Skin of body (tissue), 2 donors: ENCODE results near the gene SNED1. TPM values are rescaled to one million over a fixed set of nuclear protein-coding genes. Genes with fewer than 3 reads are reported as not detected.

Experiments used
- DNase-seq: peaks from one replicate; lab custom pipeline; 2025; lab: John Stamatoyannopoulos, UW
- total RNA-seq: library from RNA; depleted of rRNA; stranded (reverse); fragments of >200 nt; gene quantifications from one replicate; pipeline ENCODE4 v1.2.3, GENCODE V29; 2014

SNED1 gene
- total RNA-seq, 1 donor from 2014 or later: 9.7 TPM

DNA sequence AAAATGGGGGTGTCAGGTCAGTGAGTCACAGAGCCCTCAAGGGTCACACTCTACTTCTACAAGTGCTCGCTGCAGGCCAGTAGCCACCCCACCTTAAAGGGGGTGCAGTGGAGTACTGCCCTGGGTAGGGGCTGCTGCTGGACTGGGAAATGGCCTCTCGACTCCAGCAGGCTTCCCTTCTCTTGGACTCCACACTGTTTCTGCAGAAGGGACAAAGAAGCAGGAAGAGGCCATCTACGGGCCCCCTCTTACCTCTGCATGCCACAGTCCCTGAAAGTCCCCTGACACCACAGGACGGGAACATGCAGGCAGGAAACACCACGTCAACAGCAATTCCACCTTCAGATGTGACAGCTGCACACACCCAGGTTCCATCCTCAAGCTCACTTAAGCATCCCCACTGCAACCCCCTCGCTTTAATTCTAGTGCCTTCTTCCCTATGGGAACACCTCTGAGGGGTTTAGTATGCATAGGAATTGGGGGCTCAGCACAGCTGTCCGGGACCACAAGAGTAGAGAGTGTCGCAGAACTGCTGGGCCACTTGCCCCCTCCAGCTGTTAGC lies 22.3 kb downstream of the SNED1 start:
- no peak for DNase-seq

DNA sequence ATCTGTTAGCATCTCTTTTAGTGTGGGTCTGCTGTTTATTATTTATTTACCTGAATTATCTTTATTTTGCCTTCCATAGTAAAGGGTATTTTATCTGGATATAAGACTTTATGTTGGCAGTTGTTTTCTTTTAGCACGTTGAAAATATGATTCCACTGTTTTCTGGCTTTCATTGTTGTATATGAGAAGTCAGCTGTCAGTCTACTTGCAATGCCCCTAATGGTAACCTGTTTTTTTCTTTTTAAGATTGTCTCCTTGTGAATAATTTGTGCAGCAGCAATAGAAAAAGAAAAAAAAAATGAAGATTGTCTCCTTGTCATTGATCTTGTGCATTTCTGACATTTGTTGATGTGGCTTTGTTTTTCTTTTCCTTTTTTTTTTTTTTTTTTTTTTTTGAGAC lies 27.2 kb downstream of the SNED1 start:
- DNase-seq: no peak

DNA sequence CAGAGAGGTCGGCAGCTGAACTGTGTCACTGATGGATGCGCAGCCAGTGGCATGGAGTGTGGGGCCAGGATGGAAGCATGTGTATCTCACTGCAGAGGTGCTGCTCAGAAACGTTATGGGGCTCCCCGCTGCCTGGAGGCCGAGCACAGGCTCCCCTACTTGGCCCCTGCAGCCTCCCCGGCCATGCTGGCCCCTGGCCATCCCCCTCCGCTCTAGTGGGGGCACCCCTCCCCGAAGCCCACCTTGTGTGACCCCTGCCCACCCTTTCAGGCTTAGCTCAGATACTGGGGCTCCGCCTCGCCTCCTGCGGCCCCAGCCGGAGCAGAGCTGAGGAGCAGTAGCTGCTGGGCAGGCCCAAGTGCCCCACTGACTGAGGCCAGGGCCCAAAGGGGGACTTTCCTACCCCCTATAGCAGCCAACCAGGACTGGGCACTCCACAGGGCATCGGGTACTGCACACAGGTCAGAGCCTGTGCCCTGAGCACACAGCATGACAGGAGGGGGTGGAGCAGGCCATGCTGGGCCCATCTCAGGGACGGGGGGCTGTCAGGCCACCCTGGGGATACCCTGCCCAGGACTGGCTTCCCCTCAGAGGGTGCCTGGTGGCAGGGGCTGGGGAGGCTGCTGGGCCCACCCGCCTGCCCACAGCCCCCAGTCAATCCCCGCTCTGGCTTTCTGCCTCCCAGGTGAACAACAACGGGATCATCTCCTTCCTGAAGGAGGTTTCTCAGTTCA lies 31.3 kb downstream of the SNED1 start:
- no peak for DNase-seq

DNA sequence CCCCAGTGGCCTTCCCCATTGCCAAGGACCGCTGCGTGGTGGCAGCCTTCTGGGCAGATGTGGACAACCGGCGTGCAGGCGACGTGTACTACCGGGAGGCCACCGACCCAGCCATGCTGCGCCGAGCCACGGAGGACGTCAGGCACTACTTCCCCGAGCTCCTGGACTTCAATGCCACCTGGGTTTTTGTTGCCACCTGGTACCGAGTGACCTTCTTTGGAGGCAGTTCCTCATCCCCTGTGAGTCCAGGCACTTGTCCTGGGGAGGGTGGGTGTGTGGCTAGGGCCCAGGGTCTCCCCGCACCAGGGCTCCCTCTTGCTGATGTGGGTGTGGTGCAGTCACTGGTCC lies 31.9 kb downstream of the SNED1 start:
- DNase-seq: no peak

DNA sequence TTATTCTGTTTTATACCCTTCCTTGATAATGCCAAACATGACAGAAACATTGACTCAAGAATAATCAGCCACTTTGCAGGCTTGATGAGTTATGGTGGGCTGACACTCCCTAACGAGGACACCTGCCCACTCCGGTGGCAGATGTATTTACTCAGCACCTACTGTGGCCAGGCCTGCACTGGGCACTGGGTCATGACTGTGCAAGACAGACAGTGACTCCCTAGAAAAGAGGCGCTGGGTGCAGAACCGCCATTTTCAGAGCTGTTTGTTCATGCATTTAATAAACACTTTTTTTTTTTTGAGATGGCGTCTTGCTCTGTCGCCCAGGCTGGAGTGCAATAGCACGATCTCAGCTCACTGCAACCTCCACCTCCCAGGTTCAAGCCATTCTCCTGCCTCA lies 32.5 kb downstream of the SNED1 start:
- no peak for DNase-seq

DNA sequence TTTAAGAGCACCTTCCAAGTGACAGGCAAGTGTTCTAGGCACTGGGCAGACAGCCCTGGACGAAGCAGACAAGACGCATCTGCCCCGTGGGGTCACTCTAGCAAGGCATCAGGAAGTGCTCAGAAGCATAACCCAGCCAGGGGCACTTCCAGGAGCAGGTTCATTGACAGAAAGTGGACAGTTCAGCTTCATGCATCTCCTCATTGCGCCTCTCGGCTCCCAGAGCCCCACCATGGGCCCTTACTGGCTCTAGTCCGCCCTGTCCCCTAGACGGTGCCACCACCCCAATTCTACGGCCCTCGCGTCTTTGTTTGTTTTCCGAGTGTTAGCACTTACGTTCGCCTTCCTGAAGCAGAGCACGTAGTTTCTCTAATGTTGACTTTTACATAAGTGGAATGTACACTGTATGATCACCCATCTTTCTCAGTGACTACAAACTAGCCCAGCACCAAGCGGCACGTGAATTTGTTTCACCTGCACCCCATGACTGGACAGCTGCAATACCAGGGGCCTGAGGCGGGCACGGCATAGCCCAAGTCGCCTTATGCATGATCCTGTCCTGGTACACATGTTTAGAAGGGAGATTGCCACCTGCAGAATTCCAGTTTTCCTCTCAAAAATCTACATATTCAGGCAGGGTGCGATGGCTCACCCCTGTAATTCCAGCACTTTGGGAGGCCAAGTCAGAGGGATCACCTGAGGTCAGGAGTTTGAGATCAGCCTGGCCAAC lies 33.2 kb downstream of the SNED1 start:
- DNase-seq: no peak

DNA sequence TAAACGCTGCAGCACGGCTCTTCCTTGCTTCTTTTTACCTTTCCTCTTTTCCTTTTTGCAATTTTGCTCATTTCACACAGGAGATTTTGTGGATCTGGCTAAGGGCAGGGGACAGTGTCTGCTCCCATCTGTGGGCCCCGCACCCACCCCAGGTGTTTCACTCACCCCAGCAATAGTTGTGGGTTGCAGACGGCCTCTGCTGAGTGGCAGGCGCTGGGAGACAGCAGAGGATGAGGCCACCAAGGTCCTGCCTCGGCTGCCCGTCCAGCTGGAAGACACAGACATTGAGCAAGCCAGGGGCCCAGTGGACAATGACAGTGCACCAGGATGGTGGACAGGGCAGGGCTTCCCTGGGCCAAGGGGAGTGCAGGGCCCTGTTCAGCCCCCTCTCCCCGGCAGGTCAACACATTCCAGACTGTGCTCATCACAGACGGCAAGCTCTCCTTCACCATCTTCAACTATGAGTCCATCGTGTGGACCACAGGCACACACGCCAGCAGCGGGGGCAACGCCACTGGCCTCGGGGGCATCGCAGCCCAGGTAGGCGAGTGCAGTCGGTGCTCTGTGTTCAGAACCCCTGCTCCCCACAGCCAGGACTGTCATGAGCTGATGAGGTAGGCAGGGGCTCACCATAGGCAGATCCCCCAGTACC lies 35.0 kb downstream of the SNED1 start:
- DNase-seq: no peak

DNA sequence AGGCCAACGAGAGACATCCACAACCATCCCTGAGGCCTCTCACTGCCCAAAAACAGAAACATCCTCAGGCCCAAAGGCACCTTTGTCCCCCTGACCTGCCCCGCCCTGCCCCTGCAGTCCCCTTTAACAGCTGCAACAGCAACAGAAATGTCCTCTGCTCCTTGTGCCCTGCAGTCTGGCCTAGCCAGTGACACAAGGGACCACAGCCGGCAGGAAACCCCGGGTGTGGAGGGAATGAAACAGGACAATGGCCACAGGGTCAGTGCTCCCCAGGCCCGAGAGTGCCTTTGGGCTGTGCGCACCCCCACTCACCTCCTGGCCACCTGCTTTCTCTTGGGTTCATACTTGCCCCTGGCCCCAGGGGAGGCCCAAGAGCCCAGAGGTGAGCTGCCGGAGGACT lies 35.6 kb downstream of the SNED1 start:
- no peak for DNase-seq

DNA sequence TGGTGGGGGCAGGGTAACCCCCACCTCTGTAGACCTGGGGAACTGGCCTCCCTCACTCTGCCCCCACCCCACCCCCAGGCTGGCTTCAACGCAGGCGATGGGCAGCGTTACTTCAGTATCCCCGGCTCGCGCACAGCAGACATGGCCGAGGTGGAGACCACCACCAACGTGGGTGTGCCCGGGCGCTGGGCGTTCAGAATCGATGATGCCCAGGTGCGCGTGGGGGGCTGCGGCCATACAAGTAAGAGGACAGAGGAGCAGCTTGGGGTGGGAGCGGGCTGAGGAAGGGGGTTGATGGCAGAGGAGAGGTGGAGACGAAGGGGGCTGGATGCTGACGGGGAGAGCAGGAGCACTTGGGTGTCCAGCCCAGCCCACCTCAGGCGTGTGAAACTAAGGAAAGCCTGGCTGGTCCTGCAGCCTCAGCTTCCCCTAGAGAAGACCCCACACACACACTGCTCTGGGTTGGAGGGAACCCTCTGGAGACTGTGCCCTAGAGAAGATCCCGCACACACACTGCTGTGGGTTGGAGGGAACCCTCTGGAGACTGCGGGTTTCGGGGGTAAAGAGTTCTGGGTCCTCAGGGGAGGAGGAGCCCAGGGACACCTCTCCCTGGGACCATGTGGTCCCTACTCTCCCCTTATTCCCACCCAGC lies 36.2 kb downstream of the SNED1 start:
- no peak for DNase-seq

DNA sequence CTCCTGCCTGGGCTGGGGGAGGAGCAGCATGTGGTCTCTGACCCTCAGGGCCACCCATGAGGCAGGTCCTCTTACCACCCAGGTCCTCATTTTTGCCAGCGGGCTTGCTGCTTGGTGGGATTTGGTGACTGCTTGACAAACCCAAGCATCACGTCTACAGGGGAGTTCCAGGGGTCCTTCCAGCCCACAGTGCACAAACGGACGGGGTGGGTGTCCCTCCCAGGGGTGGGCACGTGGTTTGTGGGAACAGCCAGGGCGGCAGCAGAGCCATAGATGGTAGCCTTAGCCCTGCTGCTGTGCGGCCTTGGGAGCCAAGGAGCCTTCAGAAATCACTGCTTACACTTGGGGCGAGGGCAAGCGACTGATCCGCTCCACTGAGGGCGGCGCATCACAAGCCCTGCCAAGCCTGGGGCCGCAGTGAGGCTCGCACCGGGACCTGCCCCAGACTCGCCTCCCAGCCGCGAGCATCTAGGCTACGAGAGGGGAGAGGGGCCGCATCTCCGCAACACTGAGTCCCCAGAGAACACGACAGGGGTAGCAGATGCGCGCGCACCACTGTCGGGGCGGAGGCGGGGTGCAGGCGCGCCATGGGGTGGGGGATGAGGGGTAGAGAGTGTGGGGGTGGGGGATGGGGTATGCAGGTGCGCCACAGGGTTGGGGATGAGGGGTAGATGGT lies 36.9 kb downstream of the SNED1 start:
- no peak for DNase-seq

DNA sequence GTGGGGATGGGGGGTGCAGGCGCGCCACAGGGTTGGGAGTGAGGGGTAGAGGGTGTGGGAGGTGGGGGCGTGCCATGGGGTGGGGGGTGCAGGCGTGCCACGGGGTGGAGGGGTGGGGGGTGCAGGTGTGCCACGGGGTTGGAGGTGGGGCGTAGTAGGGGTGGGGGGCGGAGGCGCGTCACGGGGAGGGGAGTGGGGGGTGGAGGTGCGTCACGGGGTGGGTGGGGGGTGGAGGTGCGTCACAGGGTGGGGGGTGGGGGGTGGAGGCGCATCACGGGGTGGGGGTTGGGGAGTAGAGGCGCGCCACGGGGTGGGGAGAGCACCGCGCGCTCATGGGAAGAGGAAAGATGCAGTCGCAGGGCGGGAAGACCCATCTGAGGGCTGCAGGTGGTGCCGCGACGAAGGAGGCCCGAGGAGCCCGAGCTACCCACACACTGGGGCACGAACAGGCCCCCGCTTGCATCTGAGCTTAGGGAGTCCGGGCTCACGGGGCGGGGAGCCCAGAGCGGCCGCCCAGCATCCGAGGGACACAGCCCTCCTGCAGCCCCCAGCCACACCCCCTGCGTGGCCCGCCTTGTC lies 37.5 kb downstream of the SNED1 start:
- DNase-seq: no peak

DNA sequence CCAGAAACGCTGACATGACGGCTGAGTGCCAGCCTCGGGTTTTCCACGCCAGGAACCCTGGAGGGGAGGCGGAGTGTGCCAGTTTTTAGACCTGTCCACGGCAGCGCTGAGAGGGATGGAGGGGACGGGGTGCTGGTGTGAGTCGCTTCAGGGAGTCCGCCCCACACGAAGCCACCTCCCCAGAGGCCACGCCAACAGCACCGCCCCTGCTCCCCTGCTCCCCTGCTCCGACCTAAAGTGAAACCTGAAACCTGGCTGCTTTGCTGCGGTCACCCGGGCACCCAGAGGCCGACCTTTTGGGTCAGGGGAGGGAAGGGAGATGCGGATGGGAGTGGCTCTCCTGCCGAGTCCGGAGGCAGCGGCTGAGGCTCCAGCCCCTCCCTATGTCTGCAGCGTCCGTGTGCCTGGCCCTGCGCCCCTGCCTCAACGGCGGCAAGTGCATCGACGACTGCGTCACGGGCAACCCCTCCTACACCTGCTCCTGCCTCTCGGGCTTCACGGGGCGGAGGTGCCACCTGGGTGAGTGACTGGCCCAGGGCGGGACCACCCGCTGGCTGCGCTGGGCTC lies 38.1 kb downstream of the SNED1 start:
- no peak for DNase-seq

DNA sequence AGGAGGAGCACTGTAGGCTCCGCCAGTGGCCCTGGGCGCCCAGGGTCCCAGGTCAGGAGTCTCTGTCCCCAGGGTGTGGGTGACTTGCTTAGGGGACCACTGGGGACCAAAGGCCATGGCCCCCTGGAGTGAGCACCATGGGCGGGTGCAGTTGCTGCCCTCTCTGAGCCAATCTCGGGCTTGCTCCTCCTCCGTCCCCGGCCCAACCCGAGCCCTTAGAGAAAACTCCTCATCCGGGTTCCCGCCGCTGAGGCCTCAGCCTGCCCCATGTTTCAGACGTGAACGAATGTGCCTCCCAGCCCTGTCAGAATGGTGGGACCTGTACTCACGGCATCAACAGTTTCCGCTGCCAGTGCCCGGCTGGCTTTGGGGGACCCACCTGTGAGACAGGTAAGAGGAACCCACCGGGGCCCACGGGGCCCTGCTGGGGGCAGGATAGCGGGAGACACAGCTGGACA lies 38.6 kb downstream of the SNED1 start:
- no peak for DNase-seq

DNA sequence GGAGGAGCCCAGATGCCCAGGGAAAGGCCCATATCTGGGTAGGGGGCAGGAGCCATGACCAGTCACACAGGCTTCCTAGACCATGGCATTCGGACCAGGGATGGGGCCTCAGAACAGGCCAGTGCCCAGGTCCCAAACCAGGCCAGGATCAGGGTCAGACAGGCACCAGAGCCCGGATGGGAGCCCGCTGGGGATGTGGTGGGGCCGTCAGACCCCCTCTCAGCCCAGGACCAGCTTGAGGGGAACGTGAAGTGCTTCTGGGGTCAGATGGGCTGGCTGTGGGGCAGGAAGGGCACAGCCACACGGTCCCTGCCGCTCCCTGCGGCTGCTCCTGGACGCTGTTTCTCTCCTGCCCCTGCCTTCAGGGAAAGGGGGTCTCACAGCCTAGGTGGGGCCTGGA lies 39.1 kb downstream of the SNED1 start:
- DNase-seq: no peak

DNA sequence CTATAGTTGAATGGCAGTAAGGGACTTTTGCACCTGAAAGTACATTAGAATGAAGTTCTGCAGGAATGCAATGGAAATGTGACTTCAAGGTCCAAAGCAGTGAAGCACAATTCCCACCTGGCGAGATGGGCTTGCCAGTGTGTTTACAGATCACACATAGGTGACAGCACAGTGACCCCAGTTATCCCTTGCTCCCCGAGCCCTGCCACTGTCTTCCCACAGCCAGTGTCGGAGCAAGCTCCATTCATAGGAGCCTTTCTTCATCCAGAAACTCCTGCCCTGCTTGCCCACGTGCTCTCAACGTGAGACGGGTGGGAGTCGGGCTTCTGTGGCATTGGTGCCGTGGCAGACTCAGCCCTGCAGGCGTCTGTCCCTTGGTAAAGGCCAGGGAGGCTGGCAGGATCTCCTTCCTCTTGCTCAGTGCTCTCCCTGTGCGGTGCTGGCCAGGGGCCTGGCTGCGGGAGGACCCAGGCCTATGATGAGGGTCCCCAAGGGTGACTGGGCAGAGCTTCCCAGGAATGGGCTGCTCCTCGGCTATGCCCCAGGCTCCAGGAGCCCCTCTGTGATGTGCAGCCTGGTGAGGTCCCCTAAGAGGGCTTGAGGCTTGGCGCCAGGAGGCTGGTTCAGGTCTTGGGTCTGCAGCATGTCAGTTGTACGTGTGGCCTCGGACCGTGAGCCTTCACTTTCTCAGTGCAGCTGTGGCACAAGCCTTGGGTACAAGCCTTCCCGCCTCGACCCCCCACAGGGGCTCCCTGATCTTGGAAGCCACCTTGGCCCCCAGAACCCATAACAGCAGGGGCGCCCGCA lies 40.2 kb downstream of the SNED1 start:
- no peak for DNase-seq

DNA sequence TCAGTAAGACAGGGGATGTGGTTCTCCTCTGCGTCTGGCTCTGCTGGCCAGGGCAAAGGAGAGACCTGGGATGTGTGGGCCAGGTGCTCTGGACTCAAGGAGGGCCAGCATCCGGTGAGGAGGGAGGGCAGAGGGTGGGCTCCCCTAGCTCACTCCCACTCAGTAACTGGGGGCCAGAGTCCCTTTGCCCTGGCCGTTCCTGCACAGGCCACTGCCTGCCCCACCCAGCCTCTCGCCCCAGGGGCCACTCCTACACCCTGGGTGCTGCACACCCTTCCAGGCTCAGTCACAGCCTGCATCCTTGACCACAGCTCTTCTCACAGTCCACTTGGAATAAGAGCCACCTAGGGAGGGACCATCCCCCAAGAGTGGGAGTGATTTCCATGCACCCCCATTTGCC lies 41.0 kb downstream of the SNED1 start:
- no peak for DNase-seq

DNA sequence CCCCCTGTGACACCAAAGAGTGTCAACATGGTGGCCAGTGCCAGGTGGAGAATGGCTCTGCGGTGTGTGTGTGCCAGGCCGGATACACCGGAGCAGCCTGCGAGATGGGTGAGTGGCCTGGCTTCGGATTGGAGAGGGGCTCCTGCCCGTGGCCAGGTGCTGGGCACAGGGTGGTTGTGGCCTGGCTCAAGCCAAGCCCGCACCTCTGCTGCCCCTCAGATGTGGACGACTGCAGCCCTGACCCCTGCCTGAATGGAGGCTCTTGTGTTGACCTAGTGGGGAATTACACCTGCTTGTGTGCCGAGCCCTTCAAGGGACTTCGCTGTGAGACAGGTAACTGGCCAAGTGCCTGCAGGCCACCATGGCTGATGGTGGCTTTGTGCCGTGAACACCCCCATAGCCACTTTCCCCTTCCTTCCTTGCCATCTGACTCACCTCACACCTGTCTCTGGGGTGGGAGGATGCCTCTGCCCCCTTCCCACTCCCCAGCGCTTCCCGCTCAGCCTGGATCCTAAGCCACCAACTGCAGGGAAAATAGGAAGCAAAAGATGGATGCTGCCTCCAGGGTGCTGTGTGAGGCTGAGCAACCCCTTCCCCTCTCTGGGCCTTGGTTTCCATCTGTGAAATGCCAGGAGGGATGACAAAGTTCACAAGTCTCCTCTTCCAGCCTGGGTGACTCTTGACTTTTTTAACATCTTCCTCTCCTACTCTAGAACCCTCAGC lies 41.8 kb downstream of the SNED1 start:
- no peak for DNase-seq

DNA sequence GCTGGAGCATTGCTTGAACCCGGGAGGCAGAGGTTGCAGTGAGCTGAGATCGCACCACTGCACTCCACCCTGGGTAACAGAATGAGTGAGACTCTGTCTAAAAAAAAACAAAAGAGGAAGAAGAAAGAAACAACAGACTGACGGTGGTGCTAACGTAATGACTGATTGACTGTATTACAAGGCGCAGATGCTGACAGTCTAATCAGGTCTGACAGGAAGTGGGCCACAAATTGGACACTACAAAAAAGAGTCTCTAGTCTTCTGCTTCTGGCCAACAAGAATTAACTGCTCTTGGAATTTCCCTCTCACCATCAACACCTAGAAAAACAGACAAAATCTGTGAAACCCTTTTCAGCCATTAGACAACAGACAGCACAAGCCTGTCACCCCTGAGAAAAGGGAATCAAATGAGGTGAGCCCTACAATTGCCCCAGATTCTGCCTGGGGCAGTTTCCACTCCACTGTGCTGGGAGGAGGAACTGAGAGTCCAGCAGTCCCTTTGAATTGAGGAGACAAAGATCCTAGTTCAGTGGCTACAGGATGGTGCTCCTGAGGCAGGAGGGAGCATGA lies 43.3 kb downstream of the SNED1 start:
- no peak for DNase-seq

DNA sequence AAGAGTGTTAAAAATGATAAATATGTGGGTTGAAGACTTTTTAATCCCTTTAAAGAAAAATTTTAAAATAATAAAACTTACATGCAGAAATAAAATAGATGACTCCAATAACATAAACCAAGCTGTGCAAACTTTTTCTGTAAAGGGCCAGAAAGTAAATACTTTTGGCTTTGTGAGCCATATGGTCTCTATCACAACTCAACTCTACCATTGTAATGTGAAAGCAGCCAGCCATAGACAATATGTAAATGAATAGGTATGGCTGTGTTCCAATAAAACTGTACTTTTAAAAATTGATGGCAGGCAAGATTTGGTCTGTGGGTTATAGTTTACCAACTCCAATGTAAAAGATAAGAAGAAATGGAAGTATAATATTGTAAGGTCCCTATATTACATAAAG lies 45.2 kb downstream of the SNED1 start:
- no peak for DNase-seq
